K562 treated with DMSO at 1 percent for 12 hours (cell line): ENCODE measurements around the gene RIOX2. TPM values are rescaled to one million over a fixed set of nuclear protein-coding genes. Genes with fewer than 3 reads are reported as not detected.

ENCODE experiments used
- total RNA-seq: library from RNA; unstranded; fragments of 300-600 nt; gene quantifications from 2 replicates; pipeline ENCODE4 v1.2.3, GENCODE V29; 2022; ENCODE audit not compliant: insufficient read depth

Gene RIOX2
- 2.4 and 7.5 TPM in 2 replicates for total RNA-seq

GRCh38 chr3:97971679-97972567, at the start of gene RIOX2:
Gene RIOX2 (minus strand): TSS chr3:97972431. CDS start chr3:97967593, 4,838 bp downstream.

Other genes starting within 250 kb of the RIOX2 start
- 1.8 and 2.0 TPM in 2 replicates for gene ARL6, start 207.7 kb downstream of the RIOX2 start, total RNA-seq
- 0.23 TPM in 1 of 2 replicates, not detected in the other for gene CRYBG3, start 150.4 kb downstream of the RIOX2 start, total RNA-seq
- gene GABRR3, start 62.9 kb upstream of the RIOX2 start, total RNA-seq: not detected in 2 replicates
- gene OR5AC2, start 114.7 kb upstream of the RIOX2 start, total RNA-seq: not detected in 2 replicates
- not detected in 2 replicates for gene OR5H1, start 158.3 kb upstream of the RIOX2 start, total RNA-seq
- not detected in 2 replicates for gene OR5H14, start 175.0 kb upstream of the RIOX2 start, total RNA-seq
- not detected in 2 replicates for gene OR5H15, start 194.3 kb upstream of the RIOX2 start, total RNA-seq